AG08396 (cell line): ENCODE data around the gene PDCD1LG2.

ENCODE experiments used
- DNase-seq: peaks from one replicate; pipeline ENCODE4 v3.0.0; 2012; ENCODE audit warnings: low spot score, mixed read lengths

PDCD1LG2 gene

DNA sequence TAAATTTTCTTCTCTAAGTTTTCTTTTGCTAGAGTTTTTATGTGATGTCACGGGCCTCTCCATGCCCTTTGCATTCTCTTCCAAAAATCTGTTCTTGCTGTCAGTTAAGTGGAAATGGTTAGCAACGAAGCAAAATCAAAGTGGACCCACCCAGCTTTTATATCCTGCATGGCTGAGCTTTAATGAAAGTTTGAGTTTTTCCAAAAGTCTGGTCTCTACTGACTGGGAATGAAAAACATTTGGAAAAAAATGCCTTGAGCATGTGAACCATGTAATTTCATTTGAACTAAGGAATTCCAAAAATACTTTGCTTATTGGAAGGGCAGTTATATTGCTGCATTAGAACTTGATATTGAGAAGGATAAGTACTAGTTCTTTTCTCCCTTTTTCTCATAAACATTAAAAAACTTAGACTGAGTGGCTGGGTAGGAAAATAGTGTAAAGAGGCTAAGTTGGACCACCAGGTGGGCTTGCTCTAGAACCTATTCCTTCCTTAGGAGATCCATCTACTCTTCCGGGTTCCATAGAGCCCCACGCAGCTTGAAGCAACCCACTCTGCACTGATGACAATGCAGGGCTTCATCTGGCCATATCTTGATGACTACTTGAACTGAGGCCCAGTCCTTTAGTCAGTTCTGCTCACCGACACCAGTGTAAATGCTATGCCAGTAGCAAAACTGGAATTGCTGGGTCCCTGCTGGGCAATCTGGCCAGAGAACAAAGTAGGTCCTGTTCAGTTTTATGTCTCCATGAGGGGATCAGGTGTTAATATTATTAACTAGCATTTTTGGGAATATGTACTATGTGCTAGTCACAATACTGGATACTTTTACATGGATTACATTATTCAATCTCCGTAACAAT, 101.2 kb downstream of the PDCD1LG2 start:
- DNase-seq: no peak

DNA sequence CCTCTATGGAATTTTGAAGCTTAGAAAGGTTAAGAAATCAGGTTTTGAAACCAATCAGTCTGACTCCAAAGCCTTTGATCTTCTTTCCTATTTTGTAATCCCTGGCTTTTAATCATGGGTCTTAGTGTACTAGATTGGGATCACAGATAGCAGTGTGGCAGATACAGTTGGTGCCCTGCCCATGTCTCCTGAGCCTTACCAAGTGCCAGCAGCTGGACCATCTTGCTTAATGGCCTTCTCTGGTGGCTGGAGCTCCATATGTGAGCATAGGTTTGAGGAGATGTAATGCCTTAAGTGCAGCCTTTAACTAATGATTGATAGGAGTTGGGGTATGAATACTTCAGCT, 101.8 kb downstream of the PDCD1LG2 start:
- DNase-seq: no peak

DNA sequence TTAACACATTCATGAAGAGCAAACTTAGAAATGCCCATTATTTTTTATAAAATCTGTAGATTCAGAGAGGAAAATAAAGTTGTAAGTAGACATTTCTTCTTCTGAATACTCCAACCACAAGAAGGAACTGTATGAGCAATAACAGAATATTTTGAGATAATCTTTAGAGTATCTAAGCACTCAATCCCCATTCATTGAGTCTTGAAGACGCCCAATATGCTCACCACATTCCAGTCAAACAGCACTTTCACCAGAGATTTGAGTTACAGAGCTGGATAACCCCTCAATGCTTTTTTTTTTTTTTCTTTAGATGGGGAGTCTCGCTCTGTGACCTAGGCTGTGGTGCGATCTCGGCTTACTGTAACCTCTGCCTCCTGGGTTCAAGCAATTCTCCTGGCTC, 103.9 kb downstream of the PDCD1LG2 start:
- DNase-seq: no peak

DNA sequence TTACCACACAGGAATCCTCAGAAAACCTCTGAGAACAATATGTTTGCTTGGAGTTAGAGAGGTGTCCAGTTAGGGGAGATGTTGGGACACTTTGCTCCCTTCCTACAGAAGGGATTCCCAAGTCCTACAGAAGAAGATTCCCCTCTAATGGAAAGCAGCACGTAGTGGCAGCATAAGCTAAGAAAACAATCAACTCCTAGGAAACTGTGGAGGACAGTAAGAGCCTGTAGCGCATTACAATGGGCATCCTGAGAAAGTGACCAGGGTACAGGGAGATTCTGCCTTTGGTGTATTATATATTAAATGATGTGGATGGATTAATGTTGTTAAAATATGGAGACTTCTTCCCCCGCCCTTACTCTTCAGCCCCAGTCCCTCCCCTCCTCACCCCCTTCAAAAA, 104.7 kb downstream of the PDCD1LG2 start:
- no peak for DNase-seq

DNA sequence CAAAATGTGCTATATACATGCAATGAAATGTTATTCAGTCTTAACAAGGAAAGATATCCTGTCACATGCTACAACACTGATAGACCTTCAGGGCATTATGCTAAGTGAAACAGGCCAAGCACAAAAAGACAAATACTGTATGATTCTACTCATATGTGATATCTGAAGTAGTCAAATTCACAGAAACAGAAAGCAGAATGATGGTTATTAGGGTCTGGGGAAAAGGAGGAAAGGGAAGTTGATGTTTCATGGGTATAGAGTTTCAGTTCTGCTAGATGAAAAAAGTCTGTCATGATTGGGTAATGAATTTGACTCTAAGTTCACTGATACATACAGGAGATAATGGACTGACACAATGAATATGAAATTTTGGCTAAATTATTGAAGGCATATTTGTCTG, 107.4 kb downstream of the PDCD1LG2 start:
- DNase-seq: no peak

DNA sequence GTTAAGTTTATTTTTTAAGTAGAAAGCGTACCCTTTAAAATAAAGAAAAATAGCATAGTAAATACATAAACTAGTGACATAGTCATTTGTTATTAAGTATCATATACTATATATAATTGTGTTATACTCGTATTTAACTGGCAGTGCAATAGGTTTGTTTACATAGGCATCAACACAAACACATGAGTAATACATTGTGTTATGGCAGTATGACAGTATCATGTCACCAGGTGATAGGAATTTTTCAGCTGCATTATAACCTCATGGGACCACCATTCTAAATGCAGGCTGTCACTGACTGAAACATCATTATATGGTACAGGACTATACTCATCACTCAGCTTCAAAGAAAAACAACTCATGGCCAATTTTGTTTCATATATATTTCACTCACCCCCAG, 110.2 kb downstream of the PDCD1LG2 start:
- DNase-seq: no peak
